ENCODE data around the gene CELF5. TPM values are rescaled to one million over a fixed set of nuclear protein-coding genes. Genes with fewer than 3 reads are reported as not detected.

CELF5 gene
- total RNA-seq, 1 donor from 2014 or later, result 1.7 TPM

- DNase-seq (ENCODE audit: low spot score, unreplicated experiment), result no peak
- Mint-ChIP-seq H3K36me3 (ENCODE audit: insufficient read depth) (no peaks in the 10 kb centered on the region), H3K27ac (no peak overlapping the region), H3K9me3 (ENCODE audit: low read depth) (peaks cover 3% of the 10 kb centered on the region), H3K27me3 (peaks cover 19% of the 10 kb centered on the region), H3K4me3 (ENCODE audit: low read depth) (no peak overlapping the region), H3K4me1 (ENCODE audit: low read depth) (no peaks in the 10 kb centered on the region)
- no peak for TF ChIP-seq CTCF (IDR thresholded peaks at IDR 0.05; ENCODE audit: unreplicated experiment)
These were observed 26.8 kb downstream of the CELF5 start for GRCh38 chr19:3251229-3251628.

GRCh38 chr19:3252650-3253049, 28.2 kb downstream of the CELF5 start:
- no peak for DNase-seq (ENCODE audit: low spot score, unreplicated experiment)
- H3K9me3 Mint-ChIP-seq (ENCODE audit: low read depth), result peaks cover 3% of the 10 kb centered on the region
- H3K27ac Mint-ChIP-seq, result no peak overlapping the region
- no peaks in the 10 kb centered on the region for H3K36me3 Mint-ChIP-seq (ENCODE audit: insufficient read depth)
- no peaks in the 10 kb centered on the region for H3K4me1 Mint-ChIP-seq (ENCODE audit: low read depth)
- H3K4me3 Mint-ChIP-seq (ENCODE audit: low read depth), result no peak overlapping the region
- no peak for TF ChIP-seq CTCF (IDR thresholded peaks at IDR 0.05; ENCODE audit: unreplicated experiment)
- H3K27me3 Mint-ChIP-seq, result peaks cover 21% of the 10 kb centered on the region

- Mint-ChIP-seq H3K4me1 (ENCODE audit: low read depth) (no peaks in the 10 kb centered on the region), H3K4me3 (ENCODE audit: low read depth) (no peak overlapping the region), H3K36me3 (ENCODE audit: insufficient read depth) (no peaks in the 10 kb centered on the region), H3K27ac (no peak overlapping the region), H3K9me3 (ENCODE audit: low read depth) (peaks cover 3% of the 10 kb centered on the region), H3K27me3 (peaks cover 21% of the 10 kb centered on the region)
- no peak for DNase-seq (ENCODE audit: low spot score, unreplicated experiment)
- no peak for TF ChIP-seq CTCF (IDR thresholded peaks at IDR 0.05; ENCODE audit: unreplicated experiment)
These were observed 28.8 kb downstream of the CELF5 start for GRCh38 chr19:3253270-3253669.

- Mint-ChIP-seq H3K36me3 (ENCODE audit: insufficient read depth) (no peaks in the 10 kb centered on the region), H3K4me3 (ENCODE audit: low read depth) (no peak overlapping the region), H3K4me1 (ENCODE audit: low read depth) (no peaks in the 10 kb centered on the region), H3K27me3 (peaks cover 21% of the 10 kb centered on the region), H3K9me3 (ENCODE audit: low read depth) (peaks cover 3% of the 10 kb centered on the region), H3K27ac (no peak overlapping the region)
- no peak for TF ChIP-seq CTCF (IDR thresholded peaks at IDR 0.05; ENCODE audit: unreplicated experiment)
- DNase-seq (ENCODE audit: low spot score, unreplicated experiment), result no peak
These were observed 30.1 kb downstream of the CELF5 start for GRCh38 chr19:3254520-3254919.

- no peak for DNase-seq (ENCODE audit: low spot score, unreplicated experiment)
- Mint-ChIP-seq H3K9me3 (ENCODE audit: low read depth) (no peaks in the 10 kb centered on the region), H3K27me3 (peaks cover 24% of the 10 kb centered on the region), H3K4me1 (ENCODE audit: low read depth) (no peaks in the 10 kb centered on the region), H3K36me3 (ENCODE audit: insufficient read depth) (no peaks in the 10 kb centered on the region), H3K4me3 (ENCODE audit: low read depth) (no peak overlapping the region), H3K27ac (no peak overlapping the region)
- TF ChIP-seq CTCF (IDR thresholded peaks at IDR 0.05; ENCODE audit: unreplicated experiment), result no peak
These were observed 32.6 kb downstream of the CELF5 start for GRCh38 chr19:3257071-3257470.

Measured in progenitor cell of endocrine pancreas (in vitro differentiated cells).